HT1080 (cell line): ENCODE results near the gene NECTIN2. TPM values are rescaled to one million over a fixed set of nuclear protein-coding genes. Genes with fewer than 3 reads are reported as not detected.

ENCODE experiments used
- total RNA-seq: library from RNA; depleted of rRNA; stranded (reverse); fragments of >200 nt; shearing (Covaris generic); gene quantifications from 2 replicates; pipeline ENCODE4 v1.2.3, GENCODE V29; 2014; rRNA removed

NECTIN2 gene
- total RNA-seq, 1 experiment from 2014 or later: 151 TPM

Other genes with a start within 250 kb of the NECTIN2 start
- gene IGSF23, start 232.7 kb upstream of the NECTIN2 start, total RNA-seq: not detected in 2 replicates
- 97.9 and 110 TPM in 2 replicates for gene PVR, start 202.4 kb upstream of the NECTIN2 start, total RNA-seq
- 0.03 TPM in 1 of 2 replicates, not detected in the other for gene CEACAM19, start 174.8 kb upstream of the NECTIN2 start, total RNA-seq
- not detected in 2 replicates for gene CEACAM16, start 147.1 kb upstream of the NECTIN2 start, total RNA-seq
- gene BCL3, start 97.6 kb upstream of the NECTIN2 start, total RNA-seq: 4.0 and 5.2 TPM in 2 replicates
- gene CBLC, start 68.4 kb upstream of the NECTIN2 start, total RNA-seq: 0.33 TPM in 1 of 2 replicates, not detected in the other
- 2.0 and 3.9 TPM in 2 replicates for gene BCAM, start 37.2 kb upstream of the NECTIN2 start, total RNA-seq
- gene TOMM40, start 45.0 kb downstream of the NECTIN2 start, total RNA-seq: 230 and 243 TPM in 2 replicates
- gene APOE, start 59.5 kb downstream of the NECTIN2 start, total RNA-seq: 1.4 and 1.9 TPM in 2 replicates
- gene APOC1, start 68.3 kb downstream of the NECTIN2 start, total RNA-seq: 0.37 and 2.7 TPM in 2 replicates
- gene APOC4, start 95.9 kb downstream of the NECTIN2 start, total RNA-seq: not detected in 2 replicates
- gene APOC2, start 99.8 kb downstream of the NECTIN2 start, total RNA-seq: not detected in 2 replicates
- 34.2 and 51.5 TPM in 2 replicates for gene CLPTM1, start 109.1 kb downstream of the NECTIN2 start, total RNA-seq
- gene RELB, start 155.2 kb downstream of the NECTIN2 start, total RNA-seq: 3.2 TPM in 2 replicates
- 31.0 and 36.9 TPM in 2 replicates for gene CLASRP, start 192.7 kb downstream of the NECTIN2 start, total RNA-seq
- gene ZNF296, start 230.2 kb downstream of the NECTIN2 start, total RNA-seq: not detected in 2 replicates
- gene GEMIN7, start 233.0 kb downstream of the NECTIN2 start, total RNA-seq: 58.2 and 59.2 TPM in 2 replicates
- 24.8 and 26.5 TPM in 2 replicates for gene PPP1R37, start 246.9 kb downstream of the NECTIN2 start, total RNA-seq